GM18499 (cell line): ENCODE data around the gene ZC3H6.
"Not testable (repeated sequence)": the region's sequence is repeated elsewhere in the genome, so short reads cannot be mapped to it uniquely, and the experiment has no call there.

Experiments
- ATAC-seq: cut with Tn5 transposase; IDR thresholded peaks from one replicate; pipeline ENCODE4 v1.9.1; 2021; ENCODE audit warnings: moderate number of reproducible peaks; ENCODE audit not compliant: insufficient read depth, unreplicated experiment

The ZC3H6 gene

DNA sequence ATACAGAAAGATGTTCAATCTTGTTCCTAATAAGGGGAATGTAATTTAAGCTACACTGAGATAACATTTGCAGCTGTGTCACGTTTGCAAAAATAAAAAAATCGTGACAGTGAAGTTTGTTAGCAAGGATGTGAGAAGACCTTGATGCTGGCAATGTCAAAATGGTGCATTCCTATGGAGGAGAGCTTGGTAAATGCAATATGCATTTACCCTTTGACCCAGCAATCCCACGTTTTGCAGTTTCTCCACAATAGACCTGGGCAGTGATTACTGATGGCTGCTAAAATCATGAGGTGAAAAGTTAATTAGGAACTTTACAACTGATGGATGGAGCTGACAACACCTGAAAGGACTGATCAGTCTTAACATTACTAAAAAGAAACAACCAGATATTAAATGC, 43.1 kb downstream of the ZC3H6 start:
- ATAC-seq = no peak

DNA sequence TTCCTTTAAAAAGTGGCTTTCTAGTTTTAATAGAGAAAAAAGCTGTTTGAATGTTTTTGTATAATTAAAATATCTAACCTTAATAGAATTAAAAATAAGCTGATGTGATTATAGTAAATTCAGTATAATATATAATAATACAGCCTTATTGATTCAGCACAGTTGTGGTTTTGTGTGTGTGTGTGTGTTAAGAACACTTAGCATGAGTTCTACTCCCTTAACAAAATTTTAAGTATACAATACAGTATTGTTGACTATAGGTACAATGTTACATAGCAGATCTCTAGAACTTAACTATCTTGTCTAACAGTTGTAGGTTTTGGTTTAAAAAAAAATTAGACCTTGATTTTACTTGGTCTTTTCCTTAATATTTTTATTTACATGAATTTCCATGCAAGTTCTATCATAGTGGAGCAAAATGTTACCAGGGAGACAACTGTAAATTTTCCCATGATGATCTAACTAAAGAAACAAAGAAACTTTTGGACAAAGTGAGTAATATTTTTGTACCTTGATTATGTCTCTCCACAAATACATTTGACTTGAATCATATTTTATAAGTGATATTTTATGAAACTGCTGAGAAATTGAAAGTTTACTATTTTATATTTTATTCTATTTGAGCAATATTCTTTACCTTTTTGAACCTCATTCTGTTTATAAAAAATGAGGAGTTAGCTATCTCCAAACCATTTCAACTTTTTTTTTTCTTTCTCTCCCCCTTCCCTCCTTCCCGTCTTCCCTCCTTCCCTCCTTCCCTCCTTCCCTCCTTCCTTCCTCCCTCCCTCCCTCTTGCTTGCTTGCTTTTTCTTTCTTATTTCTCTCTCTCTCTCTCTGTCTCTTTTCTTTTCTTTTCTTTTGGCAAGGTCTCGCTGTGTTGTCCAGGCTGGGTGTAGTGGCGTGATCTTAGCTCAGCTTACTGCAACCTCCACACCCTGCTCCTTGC, 46.3 kb downstream of the ZC3H6 start:
- no peak for ATAC-seq

DNA sequence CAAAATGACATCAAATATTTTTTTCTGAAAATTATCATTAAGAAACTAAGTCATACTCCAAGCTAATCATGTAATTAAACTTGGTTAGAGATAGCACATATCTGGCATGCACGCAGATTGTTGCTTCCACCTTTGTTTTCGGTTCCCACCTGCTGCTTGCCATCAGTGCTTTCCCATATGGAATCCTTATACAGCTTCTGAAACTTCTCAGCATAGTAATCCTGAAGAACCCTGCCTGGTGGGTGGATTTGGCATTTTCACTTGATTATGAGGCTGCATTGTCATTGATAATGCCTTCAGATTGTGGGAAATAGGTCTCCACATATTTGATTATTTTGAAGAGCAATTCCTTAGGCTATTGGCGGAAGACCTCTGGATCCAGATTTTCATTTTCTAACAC, 47.5 kb downstream of the ZC3H6 start:
- ATAC-seq = no peak

DNA sequence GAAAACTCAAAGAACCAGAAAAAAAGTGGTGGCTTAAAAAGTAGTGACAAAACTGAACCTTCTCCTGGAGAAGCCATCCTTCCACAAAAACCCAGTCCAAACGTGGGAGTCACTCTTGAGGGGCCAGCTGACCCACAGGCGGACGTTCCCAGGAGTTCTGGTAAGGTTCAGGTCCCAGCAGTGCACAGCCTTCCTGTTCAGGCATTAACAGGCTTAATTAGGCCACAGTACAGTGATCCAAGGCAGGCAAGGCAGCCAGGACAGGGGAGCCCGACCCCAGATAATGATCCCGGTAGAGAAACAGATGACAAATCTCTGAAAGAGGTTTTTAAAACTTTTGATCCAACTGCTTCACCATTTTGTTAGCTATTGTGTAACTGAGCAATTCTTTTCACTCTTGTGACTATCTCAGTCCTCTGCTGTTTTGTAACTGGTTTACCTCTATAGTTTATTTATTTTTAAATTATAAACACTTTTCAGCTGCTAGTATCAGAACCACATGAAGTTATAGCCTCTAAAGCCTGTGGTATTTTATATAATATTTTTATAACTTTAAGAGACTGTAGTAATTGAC, 56.8 kb downstream of the ZC3H6 start:
- ATAC-seq = no peak

DNA sequence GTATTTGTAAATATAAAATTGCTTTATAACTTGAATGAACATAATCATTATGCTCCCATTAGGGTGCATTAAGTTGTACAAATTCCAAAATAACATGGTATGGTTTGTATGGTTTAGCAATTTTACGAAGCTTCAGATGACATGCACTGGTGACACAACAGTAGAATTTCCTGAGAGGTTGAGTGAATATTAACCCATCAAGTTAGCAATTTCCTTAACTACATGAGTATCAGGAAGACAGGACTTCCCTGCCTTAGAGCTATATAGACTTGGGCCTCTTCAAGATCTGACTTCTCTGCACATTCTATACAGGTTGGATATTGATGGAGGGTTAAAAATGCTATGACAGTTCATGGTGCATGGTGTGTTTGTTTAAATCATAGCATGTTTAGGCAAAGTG, 60.2 kb downstream of the ZC3H6 start:
- ATAC-seq = no peak

DNA sequence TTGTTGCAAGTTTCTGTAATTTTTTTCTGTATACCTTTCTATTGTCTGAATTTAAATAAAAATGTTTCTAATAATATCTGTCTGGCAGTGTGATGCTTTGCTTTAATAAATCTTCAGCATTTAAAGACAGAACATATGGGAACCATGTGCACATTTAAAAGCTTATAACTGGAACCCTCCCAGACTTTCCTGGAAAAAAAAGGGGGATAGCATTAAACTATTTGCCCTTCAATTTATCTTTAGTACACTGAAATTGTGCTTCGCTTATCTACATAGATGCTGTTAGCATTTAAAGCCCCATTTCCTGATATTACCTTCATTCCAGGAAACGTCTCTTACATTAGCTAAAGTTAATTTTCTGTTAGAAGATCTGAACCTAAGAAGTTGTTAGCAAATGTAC, 64.6 kb downstream of the ZC3H6 start:
- ATAC-seq = no peak

DNA sequence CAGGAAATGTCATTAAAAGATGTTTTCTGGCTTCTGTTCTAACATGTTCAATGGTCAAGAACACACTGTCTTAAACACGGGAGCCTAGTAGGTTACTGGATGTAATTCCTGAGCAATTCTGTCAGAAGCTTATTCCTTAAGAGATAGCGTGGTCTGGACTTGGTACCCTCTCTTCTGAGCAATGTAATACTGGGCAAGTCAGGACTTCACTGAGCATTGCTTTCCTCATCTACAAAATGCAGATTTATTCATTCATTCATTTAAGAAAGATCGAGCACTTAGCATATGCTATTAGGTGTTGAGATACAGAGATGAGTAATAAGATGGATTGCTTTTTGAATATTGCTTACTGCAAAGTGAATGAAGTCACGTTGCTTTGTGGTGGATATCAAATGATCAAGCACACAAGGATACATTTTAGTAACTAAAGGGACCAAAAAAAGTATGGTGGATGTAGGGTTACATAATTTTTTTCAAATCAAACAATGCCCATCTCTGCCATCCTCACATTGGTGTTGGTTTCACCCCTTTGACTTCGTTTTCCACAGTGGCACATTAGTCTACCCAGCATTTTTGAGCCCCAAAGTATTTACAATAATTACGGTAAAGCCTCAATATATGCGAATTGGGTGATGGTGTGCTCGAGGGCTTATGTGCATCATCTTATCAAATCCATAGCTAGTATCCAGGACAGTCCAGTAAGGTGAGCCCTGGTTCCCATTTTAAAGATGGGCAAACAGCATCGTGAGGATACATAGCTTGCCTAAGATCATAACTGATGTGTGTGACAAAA, 65.3 kb downstream of the ZC3H6 start:
- ATAC-seq = no peak

DNA sequence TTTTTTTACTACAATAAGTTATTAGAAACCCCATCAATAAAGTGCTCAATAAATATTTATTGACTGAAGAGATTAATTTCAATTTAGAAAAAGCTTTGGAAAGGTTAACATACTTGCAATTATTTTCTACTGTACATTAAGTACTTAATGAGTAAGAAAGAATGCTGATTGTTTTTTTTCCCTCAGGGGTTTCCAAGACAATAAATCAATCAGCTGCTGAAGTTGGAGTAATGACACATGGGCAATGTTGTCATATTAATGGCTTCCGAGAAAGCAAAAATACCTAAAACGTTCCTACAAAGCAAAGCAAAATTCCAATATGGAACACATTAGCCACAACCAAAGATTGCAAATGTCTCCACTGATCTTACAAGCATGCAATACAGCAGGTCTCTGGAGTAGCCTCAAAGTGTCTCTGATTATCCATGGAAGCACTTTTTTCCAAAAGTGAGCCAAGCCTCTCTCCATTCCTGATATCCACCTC, 66.7 kb downstream of the ZC3H6 start:
- no peak for ATAC-seq

DNA sequence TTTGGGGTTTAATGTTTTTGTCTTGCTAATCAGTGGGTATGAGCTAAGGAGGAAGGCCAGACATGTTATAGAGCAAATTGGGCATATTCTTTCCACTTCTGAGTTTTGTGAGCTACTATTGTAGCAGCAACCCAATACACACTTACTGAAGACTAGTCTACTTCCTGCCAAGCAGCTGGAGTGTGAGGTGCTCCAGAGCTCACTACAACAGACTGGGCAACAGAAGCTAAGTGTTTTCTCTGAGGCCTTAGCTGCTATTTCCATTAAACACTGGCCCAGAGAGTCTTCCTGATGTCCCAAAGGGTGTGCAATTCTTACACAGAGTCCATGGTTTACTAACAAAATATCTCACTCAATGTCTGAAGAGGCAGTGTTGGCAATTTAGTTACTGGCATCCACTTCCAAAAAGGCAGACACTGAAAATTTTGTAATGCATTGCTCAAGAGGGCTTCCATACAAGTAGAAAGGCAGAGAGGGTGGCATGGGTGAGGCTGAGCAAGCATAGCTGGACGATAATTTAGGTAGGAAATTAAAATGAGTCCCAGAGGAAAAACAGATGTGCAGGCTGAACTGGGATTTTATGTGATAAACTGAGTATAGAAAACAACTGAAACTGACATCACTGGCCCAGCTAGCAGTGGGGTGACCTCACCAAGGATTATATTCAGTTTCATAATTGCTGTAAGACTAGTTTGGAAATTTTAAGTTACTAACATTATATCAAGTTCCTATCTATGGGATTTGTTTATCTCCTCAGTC, 68.6 kb downstream of the ZC3H6 start:
- no peak for ATAC-seq

DNA sequence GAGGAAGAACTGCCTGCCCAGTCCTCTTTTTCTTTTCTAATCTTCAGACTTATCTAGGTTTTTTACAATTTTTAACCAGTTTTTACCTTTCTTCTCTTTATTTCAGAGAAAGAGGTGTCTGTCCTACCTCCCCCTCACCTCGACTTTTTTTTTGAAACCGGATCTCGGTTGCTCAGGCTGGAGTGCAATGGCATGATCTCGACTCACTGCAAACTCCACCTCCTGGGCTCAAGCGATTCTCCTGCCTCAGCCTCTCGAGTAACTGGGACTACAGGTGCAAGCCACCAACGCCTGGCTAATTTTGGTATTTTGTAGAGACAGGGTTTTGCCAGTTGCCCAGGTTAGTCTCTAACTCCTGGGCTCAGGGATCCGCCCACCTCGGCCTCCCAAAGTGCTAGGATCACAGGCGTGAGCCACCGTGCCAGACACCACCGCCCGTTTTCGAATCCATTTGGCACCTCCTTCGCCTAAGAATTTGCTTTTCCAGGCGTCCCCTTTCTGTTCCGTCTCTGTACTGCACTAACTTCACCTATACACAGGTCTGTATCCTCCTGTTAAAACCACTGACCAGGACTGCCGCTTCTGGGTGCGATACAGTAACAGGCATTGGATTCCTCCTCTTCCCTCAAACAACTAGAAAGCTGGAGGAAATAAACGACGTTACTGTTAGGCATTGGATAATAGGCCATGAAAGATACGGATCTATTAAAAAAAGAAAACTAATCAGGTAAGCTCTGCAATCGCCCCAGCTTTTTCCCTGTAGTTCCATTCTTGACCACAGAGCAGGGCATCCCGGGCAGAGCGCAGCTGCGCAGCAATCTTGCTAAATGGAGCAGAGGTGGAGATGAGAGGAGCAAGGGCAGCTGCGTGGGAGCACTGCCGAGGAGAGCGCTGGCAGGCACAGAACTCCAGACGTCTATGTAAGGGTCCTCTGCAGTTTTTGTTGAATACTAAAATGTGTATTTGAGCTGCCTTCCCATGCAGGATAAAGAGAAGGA, 69.9 kb downstream of the ZC3H6 start:
- ATAC-seq = no peak

DNA sequence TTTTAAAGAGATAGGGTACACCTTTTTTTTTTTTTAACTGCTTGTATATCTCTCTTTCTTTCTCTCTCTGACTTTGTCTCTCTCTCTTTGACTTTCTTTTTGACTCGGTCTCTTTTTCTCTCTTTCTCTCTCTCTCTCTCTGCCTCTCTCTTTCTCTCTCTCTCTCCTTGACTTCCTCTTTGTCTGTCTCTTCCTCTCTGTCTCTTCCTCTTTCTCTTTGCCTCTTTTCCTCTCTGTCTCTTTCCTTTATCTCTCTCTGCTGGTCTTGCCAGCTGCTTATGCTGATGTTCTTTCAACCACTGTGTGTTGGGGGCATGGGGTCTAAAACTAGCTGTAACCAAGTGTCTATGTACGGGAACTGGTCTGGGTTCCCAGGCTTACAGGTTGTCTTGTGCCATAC, 76.9 kb downstream of the ZC3H6 start:
- not testable (repeated sequence) for ATAC-seq

DNA sequence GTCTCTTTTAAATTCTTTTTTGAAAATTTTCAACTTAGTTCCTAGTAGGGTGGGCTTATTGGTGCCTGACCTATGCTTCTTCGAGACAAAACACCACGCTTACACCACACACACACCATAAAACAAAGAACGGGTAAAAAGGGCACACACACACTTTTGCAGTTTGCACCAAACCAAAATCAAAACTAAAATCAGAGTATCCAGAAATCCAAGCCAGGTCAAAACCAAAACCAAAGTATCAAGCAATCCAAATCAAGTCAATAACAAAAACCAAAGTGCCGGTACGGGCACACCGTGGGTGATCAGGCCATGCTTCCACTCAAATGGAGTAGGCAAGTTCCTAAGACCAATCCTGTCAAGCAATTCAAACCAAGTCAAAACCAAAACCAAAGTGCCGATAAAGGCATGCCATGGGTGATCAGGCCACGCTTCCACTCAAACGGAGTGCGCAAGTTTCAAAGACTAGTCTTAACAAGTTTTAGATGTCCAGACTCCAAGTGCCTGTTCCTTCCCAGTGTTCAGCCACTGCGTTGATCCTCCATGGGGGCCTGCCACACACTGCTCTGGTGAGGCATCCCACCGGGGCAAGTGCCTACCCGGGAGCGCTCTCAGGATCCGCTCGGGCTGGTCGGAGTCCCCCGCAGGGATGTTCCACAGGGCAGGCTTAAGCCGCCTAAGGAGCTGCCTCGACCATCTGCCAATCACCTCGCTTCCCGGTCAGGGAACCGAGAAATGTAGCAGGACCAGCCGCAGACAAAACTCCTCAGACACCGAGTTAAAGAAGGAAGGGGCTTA, 77.6 kb downstream of the ZC3H6 start:
- not testable (repeated sequence) for ATAC-seq

DNA sequence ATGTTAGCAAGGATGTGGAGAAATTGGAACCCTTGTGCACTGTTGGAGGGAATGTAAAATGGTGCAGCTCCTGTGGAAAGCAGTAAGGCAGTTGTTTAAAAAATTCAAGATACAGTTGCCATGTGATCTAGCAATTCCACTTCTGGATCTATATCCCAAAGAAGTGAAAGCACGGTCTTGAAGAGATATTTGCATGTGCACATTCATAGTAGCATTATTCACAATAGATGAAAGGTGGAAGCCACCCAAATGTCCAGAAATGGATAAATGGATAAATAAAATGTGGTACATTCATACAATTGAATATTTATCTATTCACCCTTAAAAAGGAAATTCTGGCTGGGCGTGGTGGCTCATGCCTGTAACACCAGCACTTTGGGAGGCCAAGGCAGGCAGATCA, 78.9 kb downstream of the ZC3H6 start:
- ATAC-seq = not testable (repeated sequence)

DNA sequence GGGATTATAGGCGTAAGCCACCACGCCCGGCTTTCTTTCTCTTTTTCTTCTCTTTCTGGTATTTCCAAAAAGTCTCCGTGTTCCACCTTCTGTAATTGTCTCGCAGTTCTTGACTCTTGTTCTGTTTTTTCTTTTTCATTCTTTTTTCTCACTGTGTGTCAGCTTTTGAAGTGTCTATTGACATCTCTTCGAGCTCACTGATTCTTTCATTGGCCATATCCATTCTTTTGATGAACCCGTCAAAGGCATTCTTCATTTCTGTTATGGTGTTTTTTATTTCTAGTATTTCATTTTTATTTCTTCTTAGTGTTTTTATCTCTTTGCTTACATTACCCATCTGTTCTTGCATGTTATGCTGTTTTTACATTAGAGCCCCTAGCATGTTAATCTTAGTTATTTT, 84.7 kb downstream of the ZC3H6 start:
- ATAC-seq = not testable (repeated sequence)
